COR-L47 (cell line): Measurements from ENCODE around the gene XRRA1.
"Not testable (repeated sequence)": the region's sequence is repeated elsewhere in the genome, so short reads cannot be mapped to it uniquely, and the experiment has no call there.

Source experiments
- DNase-seq: peaks from one replicate; lab custom pipeline; 2025; lab: John Stamatoyannopoulos, UW

Gene XRRA1

GRCh38 chr11:74948898-74949752 lies at the start of gene XRRA1, which contains the start of gene SPCS2:
TSS of gene XRRA1 (minus strand) at chr11:74949091. CDS start at chr11:74940878, 8,213 bp downstream.
TSS of gene SPCS2 (plus strand) at chr11:74949266. CDS start at chr11:74949286, 20 bp downstream.
- DNase-seq = peak; percentile 97

GRCh38 chr11:74992852-74993251 lies 44.0 kb upstream of the XRRA1 start:
- DNase-seq = no peak

- DNase-seq = no peak
Observed at GRCh38 chr11:74990941-74991340, 42.0 kb upstream of the XRRA1 start.

GRCh38 chr11:74990150-74990549 lies 41.3 kb upstream of the XRRA1 start:
- not testable (repeated sequence) for DNase-seq

- DNase-seq = no peak
Observed at GRCh38 chr11:74989260-74989638, 40.4 kb upstream of the XRRA1 start.

GRCh38 chr11:74988541-74989259 lies 39.8 kb upstream of the XRRA1 start, which contains the start of gene NEU3:
TSS of gene NEU3 (plus strand) at chr11:74988933. CDS start at chr11:74989061, 128 bp downstream.
- peak; percentile 81 for DNase-seq

GRCh38 chr11:74984730-74985129 lies 35.8 kb upstream of the XRRA1 start:
- DNase-seq = no peak

- no peak for DNase-seq
Observed at GRCh38 chr11:74984070-74984469, 35.2 kb upstream of the XRRA1 start.

GRCh38 chr11:74981888-74982287 lies 33.0 kb upstream of the XRRA1 start:
- no peak for DNase-seq

- DNase-seq = no peak
Observed at GRCh38 chr11:74980634-74981033, 31.7 kb upstream of the XRRA1 start.

GRCh38 chr11:74978041-74978440 lies 29.1 kb upstream of the XRRA1 start:
- no peak for DNase-seq

- no peak for DNase-seq
Observed at GRCh38 chr11:74971424-74971823, 22.5 kb upstream of the XRRA1 start.

GRCh38 chr11:74970852-74971395 lies 22.0 kb upstream of the XRRA1 start:
- DNase-seq = no peak

GRCh38 chr11:74966651-74967050 lies 17.8 kb upstream of the XRRA1 start:
- no peak for DNase-seq

- not testable (repeated sequence) for DNase-seq
Observed at GRCh38 chr11:74960128-74960527, 11.2 kb upstream of the XRRA1 start.

GRCh38 chr11:74957937-74958629 lies 9.2 kb upstream of the XRRA1 start:
- no peak for DNase-seq

GRCh38 chr11:74956397-74957015 lies 7.6 kb upstream of the XRRA1 start:
- DNase-seq = no peak

- DNase-seq = no peak
Observed at GRCh38 chr11:74954199-74954598, 5.3 kb upstream of the XRRA1 start.

GRCh38 chr11:74953451-74953850 lies 4.6 kb upstream of the XRRA1 start:
- DNase-seq = no peak

- DNase-seq = no peak
Observed at GRCh38 chr11:74952752-74953151, 3.9 kb upstream of the XRRA1 start.

GRCh38 chr11:74951226-74951625 lies 2.3 kb upstream of the XRRA1 start:
- DNase-seq = no peak
